Measurements from ENCODE around the gene STMND1.

GRCh38 chr6:17086469-17086868, 15.4 kb upstream of the STMND1 start:
- TF ChIP-seq KDM1A (IDR thresholded peaks at IDR 0.05; ENCODE audit: borderline replicate concordance, low read length): no peak
- no peak for TF ChIP-seq SRF (IDR thresholded peaks at IDR 0.05; ENCODE audit: low read depth, low read length)
- peak in 2 of 3 experiments; percentile 18 to 34; a peak in 2 of 4 replicates for TF ChIP-seq CTCF (IDR thresholded peaks at IDR 0.05; ENCODE audit: control extremely low read depth in 1 of 3, insufficient read depth in 1 of 3, low read depth in 1 of 3, low read length in 3 of 3)
- no peak for TF ChIP-seq POLR2A (IDR thresholded peaks at IDR 0.05; ENCODE audit: control extremely low read depth in 1 of 2, low read depth in 2 of 2, low read length in 2 of 2)
- no peak for TF ChIP-seq TAF1 (IDR thresholded peaks at IDR 0.05; ENCODE audit: low read depth, low read length)
- TF ChIP-seq POLR2AphosphoS5 (IDR thresholded peaks at IDR 0.05; ENCODE audit: low read depth, low read length): no peak
- TF ChIP-seq E2F6 (IDR thresholded peaks at IDR 0.05): no peak

All from H1 (cell line).